ENCODE results near the gene APP. TPM values are rescaled to one million over a fixed set of nuclear protein-coding genes. Genes with fewer than 3 reads are reported as not detected.

APP gene
- total RNA-seq = 257 TPM

- DNase-seq = peak; percentile 70
These were observed at the start of gene APP for GRCh38 chr21:26170471-26171257. TSS of gene APP (minus strand) at chr21:26170770. CDS start at chr21:26170620, 150 bp downstream.

DNA sequence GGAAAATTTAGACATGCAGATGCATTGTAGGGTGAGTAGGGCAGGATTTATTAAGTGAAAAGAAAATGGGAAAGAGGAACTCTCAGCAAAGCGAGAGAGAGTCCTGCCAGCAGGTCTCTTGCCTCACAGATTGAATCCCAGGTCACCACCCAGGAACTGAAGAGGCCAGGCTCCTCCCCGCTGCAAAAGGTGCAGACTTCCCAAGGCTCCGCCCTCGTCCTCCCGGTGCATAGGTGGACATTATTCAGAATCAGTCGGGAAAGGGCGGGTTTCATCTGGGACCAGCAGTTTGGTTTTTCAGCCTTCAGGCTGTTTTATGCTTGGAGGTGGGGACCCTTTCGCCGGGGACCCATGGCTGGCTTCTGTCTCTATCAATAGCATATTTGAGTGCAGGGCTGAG is 41.6 kb upstream of the APP start:
- DNase-seq = no peak

DNA sequence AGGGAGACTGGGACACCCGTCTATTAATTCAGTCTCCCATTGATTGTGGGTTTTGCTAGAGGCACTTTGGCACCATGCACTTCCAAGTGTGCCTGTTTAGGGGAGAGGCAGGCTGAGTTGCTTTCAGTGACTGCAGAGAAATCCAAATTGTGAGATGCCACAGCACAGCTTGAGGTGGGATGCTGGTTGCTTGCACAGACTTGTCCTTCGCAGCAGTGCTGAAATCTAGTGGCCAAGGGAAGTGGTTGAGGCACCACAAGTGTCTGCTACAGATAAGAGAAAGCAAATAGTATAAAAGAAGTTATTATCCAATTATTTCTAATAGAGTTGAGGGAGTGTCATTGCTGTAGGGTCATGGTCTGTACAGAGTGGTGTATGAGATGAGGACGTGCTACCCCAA is 40.0 kb upstream of the APP start:
- no peak for DNase-seq

DNA sequence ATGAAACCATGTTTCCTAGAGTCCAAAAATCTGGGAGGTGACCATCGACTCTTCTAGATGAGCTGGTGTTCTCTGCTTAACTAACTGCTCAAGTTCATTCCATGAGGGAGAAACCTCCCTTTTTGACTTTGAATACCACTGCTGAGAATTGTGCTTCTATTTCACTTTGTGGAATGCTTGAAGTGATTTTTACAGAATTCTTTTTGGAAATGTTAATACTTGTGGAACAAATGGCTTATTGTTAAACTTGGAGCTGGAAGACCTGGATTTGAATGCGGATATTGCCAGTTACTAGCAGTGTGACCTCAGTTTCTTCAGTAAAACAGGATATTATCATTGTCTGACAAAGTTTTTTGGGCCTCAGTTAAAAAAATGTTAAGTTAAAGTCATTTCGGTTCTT is 36.5 kb upstream of the APP start:
- no peak for DNase-seq

DNA sequence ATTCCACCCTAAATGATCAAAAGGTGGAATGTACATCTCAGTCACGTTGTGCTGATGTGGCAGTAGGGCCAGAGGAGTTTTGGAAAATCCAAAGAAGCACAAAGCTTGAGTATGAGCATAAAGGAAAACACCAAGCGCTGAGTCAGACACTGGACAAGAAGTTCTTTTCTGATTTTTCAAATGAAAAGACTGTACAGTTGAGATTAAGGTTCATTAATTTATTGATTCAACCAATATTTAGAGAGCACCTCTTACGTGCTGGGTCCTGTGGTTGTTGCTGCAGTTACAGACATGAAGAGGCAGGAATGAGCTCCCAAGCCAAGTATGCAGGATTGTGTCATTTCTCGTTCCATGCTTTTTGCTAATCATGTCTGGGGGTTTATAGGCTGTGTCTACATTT is 28.9 kb upstream of the APP start:
- DNase-seq = no peak

DNA sequence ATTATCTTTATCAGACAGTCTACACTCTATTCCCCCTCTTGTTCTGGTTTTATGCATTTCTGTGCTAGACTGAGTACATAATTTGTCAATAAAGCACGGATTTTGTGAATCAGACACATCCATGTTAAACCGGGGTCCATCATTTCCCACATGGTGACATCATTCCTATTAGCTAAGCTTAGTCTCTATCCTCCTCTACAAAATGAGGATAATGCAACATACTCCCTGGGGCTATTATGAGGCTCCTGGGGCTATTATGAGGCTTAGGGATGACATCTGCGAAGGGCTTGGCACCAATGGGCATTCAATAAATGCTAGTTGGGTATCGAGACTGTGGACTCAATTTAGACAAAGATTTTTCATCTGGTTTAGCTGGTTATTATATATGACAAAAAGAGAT is 25.1 kb upstream of the APP start:
- no peak for DNase-seq

DNA sequence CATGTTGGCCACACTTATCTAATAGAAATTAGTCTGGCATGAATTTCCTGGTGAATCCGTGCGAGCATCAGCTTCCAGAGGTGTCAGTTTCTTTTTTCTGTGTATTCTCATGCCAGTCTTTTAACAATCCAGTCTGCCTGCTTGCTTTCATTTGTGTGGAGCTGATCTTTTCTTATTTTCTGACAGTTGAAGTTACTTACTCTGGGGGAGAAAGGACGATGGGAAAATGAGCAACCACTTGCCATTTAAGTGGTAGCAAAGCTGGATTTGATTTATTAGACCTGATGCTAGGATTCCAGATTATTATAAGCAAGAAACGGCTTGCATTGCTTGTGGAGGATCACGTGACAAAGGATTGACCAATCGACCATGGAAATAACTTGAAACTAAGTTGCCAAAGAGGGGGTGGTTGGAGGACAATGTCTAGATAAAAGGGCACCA is 24.3 kb upstream of the APP start:
- DNase-seq = peak; percentile 24

GRCh38 chr21:26194326-26194725 is 23.8 kb upstream of the APP start:
- no peak for DNase-seq

- DNase-seq = no peak
These were observed 21.0 kb upstream of the APP start for GRCh38 chr21:26191609-26192008.

DNA sequence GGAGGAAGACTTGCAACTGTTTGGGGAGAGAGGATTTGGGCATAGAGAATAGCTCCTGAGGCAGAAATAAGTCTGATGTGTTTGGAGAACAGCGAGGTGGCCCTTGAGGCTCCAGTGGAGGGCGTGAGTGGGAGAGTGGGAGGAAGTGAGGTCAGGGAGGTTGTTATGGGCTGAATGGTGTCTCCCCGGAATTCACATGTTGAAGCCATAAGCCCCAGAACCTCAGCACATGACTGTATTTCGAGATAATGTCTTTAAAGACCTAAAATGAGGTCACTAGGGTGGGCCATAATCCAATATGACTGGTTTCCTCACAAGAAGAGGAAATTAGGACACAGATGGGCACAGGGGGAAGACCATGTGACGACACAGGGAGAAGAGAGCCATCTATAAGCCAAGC is 17.9 kb upstream of the APP start:
- no peak for DNase-seq

DNA sequence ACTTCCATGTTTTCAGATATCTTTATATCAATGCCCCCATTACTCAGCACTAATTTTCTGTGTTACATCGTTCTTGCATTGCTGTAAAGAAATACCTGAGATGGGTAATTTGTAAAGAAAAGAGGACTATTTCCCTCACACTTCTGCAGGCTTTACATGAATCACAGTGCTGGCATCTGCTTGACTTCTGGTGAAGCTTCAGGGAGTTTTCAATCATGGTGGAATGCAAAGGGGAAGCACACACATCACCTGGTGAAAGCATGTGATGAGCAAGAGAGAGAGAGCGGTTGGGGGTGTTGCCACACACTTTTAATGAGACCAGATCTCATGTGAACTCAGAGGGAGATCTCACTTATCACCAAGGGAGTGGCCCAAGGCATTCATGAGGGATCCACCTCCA is 14.9 kb upstream of the APP start:
- DNase-seq = no peak

DNA sequence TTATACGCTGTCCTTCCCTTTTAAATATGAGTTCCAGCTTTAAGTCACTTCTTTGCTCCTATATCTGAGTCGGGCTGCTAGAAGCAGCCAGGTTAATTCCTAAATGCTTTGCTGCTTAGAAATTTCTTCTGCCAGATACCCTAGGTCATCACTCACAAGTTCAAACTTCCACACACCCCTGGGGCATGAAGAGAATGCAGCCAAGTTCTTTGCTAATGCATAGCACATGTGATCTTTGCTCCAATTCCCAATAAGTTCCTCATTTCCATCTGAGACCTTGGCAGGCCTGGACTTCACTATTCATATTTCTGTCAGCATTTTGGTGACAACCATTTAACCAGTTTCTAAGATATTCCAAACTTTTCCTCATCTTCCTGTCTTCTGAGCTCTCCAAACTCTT is 14.5 kb upstream of the APP start:
- DNase-seq = no peak

DNA sequence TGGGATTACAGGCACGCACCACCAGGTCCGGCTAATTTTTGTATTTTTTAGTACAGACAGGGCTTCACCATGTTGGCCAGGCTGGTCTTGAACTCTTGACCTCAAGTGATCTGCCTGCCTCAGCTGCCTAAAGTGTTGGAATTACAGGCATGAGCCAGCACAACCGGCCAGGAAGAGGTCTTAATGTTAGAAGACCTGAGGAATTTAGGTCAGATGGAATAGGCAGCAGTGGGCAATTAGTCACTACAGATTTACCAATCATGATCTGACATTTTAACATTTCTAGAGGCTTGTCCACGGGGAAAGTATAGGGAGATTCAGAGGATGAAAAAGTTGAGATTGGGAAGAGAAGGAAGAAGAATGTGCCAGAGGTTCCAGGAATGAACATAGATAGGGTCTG is 8.9 kb upstream of the APP start:
- no peak for DNase-seq

DNA sequence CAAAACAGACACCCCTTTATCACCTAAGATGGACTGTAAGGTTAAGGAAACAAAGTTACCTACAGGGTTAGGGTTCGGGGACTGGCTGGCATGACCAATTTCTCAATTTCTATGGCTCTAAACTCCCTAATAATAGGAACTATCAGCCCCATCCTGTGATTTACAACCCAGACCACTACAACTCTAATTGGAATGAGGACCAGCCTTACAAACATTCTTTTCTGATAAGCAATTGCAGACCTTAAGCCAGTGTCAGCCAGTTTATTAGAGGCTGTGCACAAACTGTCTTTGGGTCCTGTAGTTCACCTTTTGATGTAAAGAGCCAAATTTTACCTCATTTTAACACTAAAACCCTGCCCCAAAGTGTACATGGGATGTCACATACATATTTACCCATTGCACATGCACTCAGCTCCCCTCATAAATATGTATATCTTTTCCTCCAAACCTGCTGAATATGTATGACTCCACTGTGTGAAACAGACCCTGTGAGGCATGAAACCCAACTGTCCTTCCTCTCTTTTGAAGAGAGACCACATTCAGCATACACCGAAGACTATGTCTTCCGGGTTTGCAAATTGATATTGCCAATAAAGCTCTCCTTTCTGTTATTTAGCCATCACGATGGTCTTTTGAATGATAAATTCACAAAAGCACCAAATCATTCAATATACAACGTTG is 7.3 kb upstream of the APP start:
- no peak for DNase-seq

DNA sequence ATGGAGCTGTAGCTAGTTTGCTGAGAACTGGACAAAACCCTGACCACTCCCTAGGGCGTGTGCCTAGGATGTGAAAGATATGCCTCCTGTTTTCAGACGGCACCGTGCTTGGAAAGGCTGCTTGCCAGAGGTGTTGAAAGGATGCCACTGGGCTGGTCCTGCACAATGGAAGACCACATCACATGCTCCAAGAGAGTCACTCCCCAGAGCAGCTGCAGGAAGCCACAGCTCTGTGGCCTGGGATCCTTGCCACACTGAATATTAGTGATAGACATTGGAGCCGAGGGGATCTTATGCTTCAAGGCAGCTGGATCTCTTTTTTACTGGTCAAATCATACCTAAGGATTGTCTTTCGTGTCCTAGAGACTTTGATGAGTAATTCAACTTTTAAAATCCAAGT is 6.6 kb upstream of the APP start:
- DNase-seq = no peak

GRCh38 chr21:26171258-26172100 is 909 bp upstream of the APP start:
- DNase-seq = no peak

DNA sequence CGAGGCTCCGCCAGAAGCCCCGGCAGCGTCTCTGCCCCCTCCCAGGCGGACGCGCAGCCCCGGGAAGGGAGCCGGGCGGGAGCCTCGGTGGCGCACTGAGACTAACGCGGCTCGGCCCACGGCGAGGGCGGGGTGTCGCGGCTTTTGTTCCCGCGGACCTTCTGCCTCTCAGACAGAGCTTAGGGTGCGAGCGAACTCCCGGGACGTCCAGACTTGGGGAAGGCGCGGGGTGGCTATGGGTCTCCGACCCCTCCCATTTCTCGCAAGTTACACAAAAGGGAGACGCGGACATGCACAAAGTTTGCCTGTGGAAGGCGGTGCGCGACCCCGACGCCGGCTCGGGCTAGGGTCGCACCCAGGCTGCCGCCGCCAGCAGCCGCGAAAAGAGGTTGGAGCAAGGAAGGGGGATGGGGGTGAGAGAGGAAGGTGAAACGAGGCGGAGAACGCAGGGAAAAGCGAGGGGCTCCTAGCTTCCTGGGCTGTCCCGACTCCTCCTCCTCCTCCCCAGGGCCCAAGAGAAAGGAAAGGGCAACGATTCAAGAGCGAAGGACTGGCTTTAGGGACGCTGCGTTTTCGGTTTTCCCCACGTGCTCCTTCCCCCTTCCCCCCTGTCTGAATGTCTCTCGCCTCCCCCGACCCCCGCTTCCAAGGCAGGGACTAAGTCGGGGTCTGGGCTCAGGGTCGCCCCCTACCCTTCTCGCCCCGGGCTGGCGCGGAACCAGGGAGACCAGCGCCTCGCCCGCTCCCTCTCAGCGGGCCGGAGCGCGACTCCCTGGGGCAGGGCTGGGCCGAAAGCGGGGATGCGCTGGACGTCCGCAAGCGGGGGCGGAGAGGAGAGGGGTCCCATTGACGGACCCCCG is 729 bp downstream of the APP start:
- peak; percentile 39 for DNase-seq

GRCh38 chr21:26169061-26169610 is 1.4 kb downstream of the APP start:
- peak; percentile 73 for DNase-seq

- no peak for DNase-seq
These were observed 2.2 kb downstream of the APP start for GRCh38 chr21:26168371-26168770.

GRCh38 chr21:26167593-26167992 is 3.0 kb downstream of the APP start:
- DNase-seq = no peak

GRCh38 chr21:26165331-26165730 is 5.2 kb downstream of the APP start:
- DNase-seq = no peak

DNA sequence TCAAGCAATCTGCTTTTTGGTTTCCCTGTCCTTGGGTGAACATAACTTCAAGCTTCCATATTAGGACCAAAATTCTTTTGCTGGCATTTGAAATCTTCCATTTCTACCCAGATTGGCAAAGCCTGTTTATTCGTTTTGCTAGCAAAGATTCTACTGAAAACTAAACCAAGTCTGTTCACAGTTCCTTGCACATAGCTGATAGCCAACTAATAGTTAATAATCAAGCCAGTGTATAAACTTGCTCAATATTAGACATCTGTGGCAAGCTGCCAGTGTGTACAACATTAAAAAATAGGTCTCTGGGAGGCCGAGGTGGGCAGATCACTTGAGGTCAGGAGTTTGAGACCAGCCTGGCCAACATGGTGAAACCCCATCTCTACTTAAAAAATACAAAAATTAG is 6.3 kb downstream of the APP start:
- no peak for DNase-seq
